ENCODE results near the gene NLRC5. TPM values are rescaled to one million over a fixed set of nuclear protein-coding genes. Genes with fewer than 3 reads are reported as not detected.
A peak's percentile ranks its signal among the peaks of the same experiment; 100 is the strongest.

The NLRC5 gene
- total RNA-seq, 1 experiment from 2014 or later = 0.98 TPM

GRCh38 chr16:57027067-57027466, 37.7 kb downstream of the NLRC5 start:
- Histone ChIP-seq H3K4me2 (ENCODE audit: low read length) (no peak overlapping the region), H3K4me1 (ENCODE audit: insufficient read depth, low read length) (no peaks in the 10 kb centered on the region), H3K36me3 (ENCODE audit: low read depth, low read length) (no peaks in the 10 kb centered on the region), H3K4me3 (ENCODE audit: low read length) (no peak overlapping the region), H3K9me2 (replicated peaks; ENCODE audit: low read length) (no peaks in the 10 kb centered on the region), H4K20me1 (ENCODE audit: low read length) (no peaks in the 10 kb centered on the region), H3K9me3 (ENCODE audit: low read length) (no peaks in the 10 kb centered on the region), H3K27ac (ENCODE audit: low read length) (no peak overlapping the region), H3K79me2 (ENCODE audit: low read length) (no peaks in the 10 kb centered on the region), H3K9ac (ENCODE audit: low read length) (no peak overlapping the region), H2AFZ (ENCODE audit: low read length) (no peak overlapping the region), H3K27me3 (ENCODE audit: low read length) (no peaks in the 10 kb centered on the region), H3F3A (ENCODE audit: low read length, unreplicated experiment) (no peaks in the 10 kb centered on the region)
- no TSS peak for BruUV-seq (replicated peaks)
- ChIA-PET CTCF (no interaction called here), POLR2A (ENCODE audit: unreplicated experiment) (no interaction called here)
- TF ChIP-seq EZH2phosphoT487 (IDR thresholded peaks at IDR 0.05; ENCODE audit: borderline replicate concordance, low read length) = no peak
- TF ChIP-seq EZH2 (IDR thresholded peaks at IDR 0.05; ENCODE audit: low read length, unreplicated experiment) = no peak
- TF ChIP-seq CTCF (conservative IDR thresholded peaks at IDR 0.05; ENCODE audit: low read depth, low read length) = no peak
- DNase-seq = no peak
- intact Hi-C loops (cut with micrococcal nuclease) = no loop called here
- no peak for ATAC-seq

- Histone ChIP-seq H3K4me1 (ENCODE audit: insufficient read depth, low read length) (no peaks in the 10 kb centered on the region), H3K9me3 (ENCODE audit: low read length) (no peaks in the 10 kb centered on the region), H4K20me1 (ENCODE audit: low read length) (no peaks in the 10 kb centered on the region), H3K4me3 (ENCODE audit: low read length) (no peak overlapping the region), H3K27me3 (ENCODE audit: low read length) (no peaks in the 10 kb centered on the region), H3K4me2 (ENCODE audit: low read length) (no peak overlapping the region), H3K9me2 (replicated peaks; ENCODE audit: low read length) (no peaks in the 10 kb centered on the region), H3K36me3 (ENCODE audit: low read depth, low read length) (no peaks in the 10 kb centered on the region), H3K79me2 (ENCODE audit: low read length) (no peaks in the 10 kb centered on the region), H3K9ac (ENCODE audit: low read length) (no peak overlapping the region), H2AFZ (ENCODE audit: low read length) (no peak overlapping the region), H3K27ac (ENCODE audit: low read length) (no peak overlapping the region), H3F3A (ENCODE audit: low read length, unreplicated experiment) (no peaks in the 10 kb centered on the region)
- DNase-seq = peak; percentile 2
- no TSS peak for BruUV-seq (replicated peaks)
- intact Hi-C loops (cut with micrococcal nuclease) = no loop called here
- ChIA-PET CTCF (no interaction called here), POLR2A (ENCODE audit: unreplicated experiment) (no interaction called here)
- TF ChIP-seq EZH2phosphoT487 (IDR thresholded peaks at IDR 0.05; ENCODE audit: borderline replicate concordance, low read length) = no peak
- TF ChIP-seq EZH2 (IDR thresholded peaks at IDR 0.05; ENCODE audit: low read length, unreplicated experiment) = no peak
- no peak for TF ChIP-seq CTCF (conservative IDR thresholded peaks at IDR 0.05; ENCODE audit: low read depth, low read length)
- no peak for ATAC-seq
These were observed 38.7 kb downstream of the NLRC5 start for GRCh38 chr16:57028086-57028485.

GRCh38 chr16:57029161-57030160, 40.1 kb downstream of the NLRC5 start:
- Histone ChIP-seq H2AFZ (ENCODE audit: low read length) (no peak overlapping the region), H3K9ac (ENCODE audit: low read length) (no peak overlapping the region), H3K27me3 (ENCODE audit: low read length) (no peaks in the 10 kb centered on the region), H3K9me2 (replicated peaks; ENCODE audit: low read length) (no peaks in the 10 kb centered on the region), H3K4me2 (ENCODE audit: low read length) (no peak overlapping the region), H3K9me3 (ENCODE audit: low read length) (no peaks in the 10 kb centered on the region), H3K4me3 (ENCODE audit: low read length) (no peak overlapping the region), H3K36me3 (ENCODE audit: low read depth, low read length) (no peaks in the 10 kb centered on the region), H3K79me2 (ENCODE audit: low read length) (no peaks in the 10 kb centered on the region), H3F3A (ENCODE audit: low read length, unreplicated experiment) (no peaks in the 10 kb centered on the region), H3K4me1 (ENCODE audit: insufficient read depth, low read length) (no peaks in the 10 kb centered on the region), H3K27ac (ENCODE audit: low read length) (no peak overlapping the region), H4K20me1 (ENCODE audit: low read length) (no peaks in the 10 kb centered on the region)
- POLR2A ChIA-PET (ENCODE audit: unreplicated experiment) = interaction anchor here (0.5 kb wide), 1 partner anchor 9 kb away, joined by 3 read pairs; no protein-coding TSS in a partner anchor
- BruUV-seq (replicated peaks) = no TSS peak
- CTCF ChIA-PET = interaction anchor here (0.5 kb wide), 1 partner anchor 146 kb away, joined by 5 read pairs; no protein-coding TSS in a partner anchor
- intact Hi-C loops (cut with micrococcal nuclease) = no loop called here
- no peak for ATAC-seq
- peak; percentile 2 for DNase-seq
- TF ChIP-seq EZH2phosphoT487 (IDR thresholded peaks at IDR 0.05; ENCODE audit: borderline replicate concordance, low read length) (no peak), EZH2 (IDR thresholded peaks at IDR 0.05; ENCODE audit: low read length, unreplicated experiment) (no peak), CTCF (conservative IDR thresholded peaks at IDR 0.05; ENCODE audit: low read depth, low read length) (no peak)
